BJ (cell line): ENCODE measurements around the gene PRSS16. TPM values are rescaled to one million over a fixed set of nuclear protein-coding genes. Genes with fewer than 3 reads are reported as not detected.

Source experiments
- CTCF ChIA-PET: fragments of 350-600 bp; formaldehyde crosslinking; extraction: SDS; loops from one replicate; lab custom pipeline; 2021; ENCODE audit warnings: antibody characterized with exemption, inconsistent platforms; lab: Yijun Ruan, JAX
- POLR2A ChIA-PET: fragments of 300-600 bp; sonication (Branson Sonifier 250); formaldehyde crosslinking; extraction: SDS; loops from one replicate; lab custom pipeline; 2021; ENCODE audit warnings: antibody characterized with exemption; lab: Charles Lee
- DNase-seq: peaks from one replicate; pipeline ENCODE4 v3.0.0-alpha.2; 2011; ENCODE audit warnings: low read depth
- H3K27me3 ChIP-seq: 2 replicates; pipeline ENCODE4 v1.6.0; 2011; ENCODE audit warnings: low read length; ENCODE audit not compliant: control insufficient read depth, insufficient read depth
- H3K36me3 ChIP-seq: 2 replicates; pipeline ENCODE4 v1.5.1; 2011; ENCODE audit warnings: low read length; ENCODE audit not compliant: control insufficient read depth, insufficient read depth
- H3K4me3 ChIP-seq: 2 replicates; pipeline ENCODE4 v1.5.1; 2011; ENCODE audit warnings: low read depth, mild to moderate bottlenecking, control low read depth, low read length
- CTCF ChIP-seq: IDR thresholded peaks from 2 replicates; pipeline ENCODE4 v1.5.1; 2011; ENCODE audit warnings: low read depth, mild to moderate bottlenecking, control low read depth, inconsistent platforms, low read length, moderate library complexity; ENCODE audit not compliant: insufficient read depth
- polyA plus RNA-seq: library from polyadenylated mRNA; depleted of rRNA; stranded (reverse); fragments of >200 nt; gene quantifications from 2 replicates; pipeline ENCODE4 v1.2.3, GENCODE V29; 2011

The PRSS16 gene
- polyA plus RNA-seq, 1 experiment: 0.23 TPM

- no peak for TF ChIP-seq CTCF
- Histone ChIP-seq H3K27me3 (no peaks in the 10 kb centered on the region), H3K4me3 (peak overlapping the region; percentile 24; the same call in 1 of the 2 replicates), H3K36me3 (no peaks in the 10 kb centered on the region)
- ChIA-PET CTCF (interaction anchor here (2.0 kb wide), 1 partner anchor 14 kb away, joined by 5 read pairs; no protein-coding TSS in a partner anchor), POLR2A (no interaction called here)
- no peak for DNase-seq
These were observed 10.3 kb upstream of the PRSS16 start for GRCh38 chr6:27237089-27237803.

GRCh38 chr6:27238010-27238983 lies 9.2 kb upstream of the PRSS16 start:
- ChIA-PET POLR2A (no interaction called here), CTCF (interaction anchor here (0.8 to 2.0 kb wide), 2 partner anchors 13 to 60 kb away, joined by 4 to 5 read pairs; no protein-coding TSS in a partner anchor)
- H3K27me3 ChIP-seq: no peaks in the 10 kb centered on the region
- TF ChIP-seq CTCF: no peak
- no peak for DNase-seq
- H3K36me3 ChIP-seq: no peaks in the 10 kb centered on the region
- H3K4me3 ChIP-seq: peak overlapping the region; percentile 24

GRCh38 chr6:27239258-27239657 lies 8.2 kb upstream of the PRSS16 start:
- no peaks in the 10 kb centered on the region for H3K36me3 ChIP-seq
- ChIA-PET POLR2A (no interaction called here), CTCF (interaction anchor here (0.8 to 2.0 kb wide), 2 partner anchors 12 to 61 kb away, joined by 4 to 5 read pairs; no protein-coding TSS in a partner anchor)
- TF ChIP-seq CTCF: no peak
- no peak for DNase-seq
- H3K27me3 ChIP-seq: no peaks in the 10 kb centered on the region
- H3K4me3 ChIP-seq: no peak overlapping the region

GRCh38 chr6:27241443-27241842 lies 6.1 kb upstream of the PRSS16 start:
- ChIA-PET CTCF (no interaction called here), POLR2A (no interaction called here)
- H3K27me3 ChIP-seq: no peaks in the 10 kb centered on the region
- no peak for TF ChIP-seq CTCF
- H3K36me3 ChIP-seq: no peaks in the 10 kb centered on the region
- no peak for DNase-seq
- H3K4me3 ChIP-seq: no peak overlapping the region
